ENCODE measurements around the gene JADE3. TPM values are rescaled to one million over a fixed set of nuclear protein-coding genes. Genes with fewer than 3 reads are reported as not detected.

The JADE3 gene
- total and polyA plus RNA-seq, 2 experiments from 2014 or later, result 4.5 to 15.3 TPM

- no peak for DNase-seq (ENCODE audit: low spot score)
- no peaks in the 10 kb centered on the region for H3K36me3 ChIP-seq (ENCODE audit: insufficient read depth)
- H3K27ac Mint-ChIP-seq, result no peak overlapping the region
- no peaks in the 10 kb centered on the region for H3K27me3 Mint-ChIP-seq (ENCODE audit: insufficient read depth, low read depth, poor library complexity)
- peaks cover 99% of the 10 kb centered on the region for H3K79me2 ChIP-seq (replicated peaks; ENCODE audit: insufficient read depth)
- H3F3A ChIP-seq (replicated peaks; ENCODE audit: low read depth), result no peaks in the 10 kb centered on the region
- H3K4me3 ChIP-seq, result no peak overlapping the region
- H3K36me3 Mint-ChIP-seq (ENCODE audit: low read depth), result peaks cover 2% of the 10 kb centered on the region; the same call in 1 of the 3 replicates
- no peak overlapping the region for H3K27ac ChIP-seq (ENCODE audit: low read depth)
- no peak overlapping the region for H3K4me2 ChIP-seq
- H3K4me3 Mint-ChIP-seq, result no peak overlapping the region
- H3K27me3 ChIP-seq (ENCODE audit: insufficient read depth), result no peaks in the 10 kb centered on the region
- peaks cover 8% of the 10 kb centered on the region; the same call in 1 of the 2 replicates for H3K4me1 ChIP-seq (ENCODE audit: insufficient read depth)
- no peak overlapping the region for H2AFZ ChIP-seq
- no peaks in the 10 kb centered on the region for H3K9me3 Mint-ChIP-seq
- TF ChIP-seq POLR2AphosphoS5 (IDR thresholded peaks at IDR 0.05; ENCODE audit: low read depth) (no peak), EZH2 (IDR thresholded peaks at IDR 0.05; ENCODE audit: low read depth, unreplicated experiment) (no peak), ETS1 (IDR thresholded peaks at IDR 0.05) (no peak), EZH2phosphoT487 (IDR thresholded peaks at IDR 0.05; ENCODE audit: unreplicated experiment) (no peak), STAT1 (IDR thresholded peaks at IDR 0.05; ENCODE audit: unreplicated experiment) (no peak), JUNB (IDR thresholded peaks at IDR 0.05; ENCODE audit: unreplicated experiment) (no peak), ZNF462 (CRISPR knock-in tag; IDR thresholded peaks at IDR 0.05) (no peak), REST (IDR thresholded peaks at IDR 0.05; ENCODE audit: unreplicated experiment) (no peak), ZNF331 (CRISPR knock-in tag; IDR thresholded peaks at IDR 0.05; ENCODE audit: low read depth) (no peak), CREB1 (CRISPR knock-in tag; IDR thresholded peaks at IDR 0.05; ENCODE audit: low read depth) (no peak), ZNF114 (CRISPR knock-in tag; IDR thresholded peaks at IDR 0.05) (no peak), CTCF (conservative IDR thresholded peaks at IDR 0.05; ENCODE audit: low read depth in 2 of 2) (no peak)
- no peak for ATAC-seq
- H4K20me1 ChIP-seq (replicated peaks; ENCODE audit: insufficient read depth), result no peaks in the 10 kb centered on the region; the same call in 1 of the 2 replicates
- H3K4me1 Mint-ChIP-seq, result peaks cover 13% of the 10 kb centered on the region
- no peaks in the 10 kb centered on the region for H3K9me2 ChIP-seq (ENCODE audit: insufficient read depth)
Observed at GRCh38 chrX:46938589-46938988, 26.4 kb downstream of the JADE3 start.

Data from GM23338 (cell line).